ENCODE measurements around the gene TEX53. TPM values are rescaled to one million over a fixed set of nuclear protein-coding genes. Genes with fewer than 3 reads are reported as not detected.

TEX53 gene
- total RNA-seq, 2 donors from 2014 or later: not detected

DNA sequence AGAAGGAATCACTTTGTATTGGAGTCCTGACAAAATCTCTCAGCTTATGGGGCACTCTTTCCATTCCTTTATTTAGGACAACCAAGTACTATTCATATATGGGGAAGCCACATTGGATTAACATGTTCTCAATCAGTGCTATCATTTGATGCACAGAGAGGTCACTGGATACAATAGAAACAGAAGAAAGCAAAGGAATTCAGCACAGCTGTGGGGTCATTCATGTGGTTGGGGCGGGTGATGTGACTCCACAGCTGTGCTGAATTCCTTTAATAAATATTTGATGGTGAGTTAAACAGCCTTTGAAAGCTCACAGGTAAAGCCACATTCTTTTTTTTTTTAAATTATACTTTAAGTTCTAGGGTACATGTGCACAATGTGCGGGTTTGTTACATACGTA, 25.2 kb upstream of the TEX53 start:
- intact Hi-C loops (cut with DNase I): loop anchor here in 1 of 2 donors (5.0 to 10.0 kb wide), 3 partner anchors 62 to 329 kb away; no protein-coding TSS in a partner anchor
- ATAC-seq: no peak
- DNase-seq: no peak

DNA sequence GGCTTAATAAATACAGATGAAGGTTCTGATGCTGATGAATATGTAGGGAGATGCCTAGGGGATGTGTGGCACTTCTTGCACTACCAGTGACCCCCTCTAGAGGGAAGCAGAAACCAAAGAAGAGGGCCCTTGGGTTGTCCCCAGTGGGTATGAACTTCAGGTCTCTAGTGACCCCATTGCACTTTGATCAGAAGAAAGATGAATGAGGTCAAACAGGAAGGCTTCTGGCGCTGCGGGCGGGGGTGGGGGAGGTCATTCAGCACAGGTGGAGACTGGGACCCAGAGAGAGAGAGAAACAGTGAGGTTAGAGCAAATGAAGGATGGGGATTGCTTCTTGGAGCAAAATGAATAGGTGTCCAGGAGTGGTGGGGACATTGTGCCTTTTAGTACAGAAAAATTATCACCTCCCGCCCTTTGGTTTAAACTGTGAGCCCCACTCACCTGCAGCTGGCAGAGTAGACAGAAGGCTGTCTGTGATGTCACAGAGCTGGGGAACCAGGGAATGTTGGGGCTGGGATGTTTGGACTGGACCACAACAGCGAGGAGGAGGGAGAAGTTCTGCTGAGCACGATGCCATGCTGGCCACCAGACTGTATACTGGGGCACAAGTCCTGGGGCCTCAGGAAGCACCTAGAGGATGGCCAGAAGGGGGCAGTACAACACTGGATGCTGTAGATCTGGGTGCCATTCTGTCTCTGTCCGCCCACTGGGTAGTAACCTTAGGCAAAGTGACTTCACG, 24.2 kb upstream of the TEX53 start, which contains the start of gene TEX48:
Gene TEX48, minus strand, starts transcription at position 599 of the 739 bp plus-strand sequence. CDS start 10,469 bp downstream, outside the sequence.
- DNase-seq (peak; percentile 54), ATAC-seq (peak; percentile 73 to 78)
- intact Hi-C loops (cut with DNase I): loop anchor here in 1 of 2 donors (5.0 to 10.0 kb wide), 3 partner anchors 63 to 331 kb away; no protein-coding TSS in a partner anchor

DNA sequence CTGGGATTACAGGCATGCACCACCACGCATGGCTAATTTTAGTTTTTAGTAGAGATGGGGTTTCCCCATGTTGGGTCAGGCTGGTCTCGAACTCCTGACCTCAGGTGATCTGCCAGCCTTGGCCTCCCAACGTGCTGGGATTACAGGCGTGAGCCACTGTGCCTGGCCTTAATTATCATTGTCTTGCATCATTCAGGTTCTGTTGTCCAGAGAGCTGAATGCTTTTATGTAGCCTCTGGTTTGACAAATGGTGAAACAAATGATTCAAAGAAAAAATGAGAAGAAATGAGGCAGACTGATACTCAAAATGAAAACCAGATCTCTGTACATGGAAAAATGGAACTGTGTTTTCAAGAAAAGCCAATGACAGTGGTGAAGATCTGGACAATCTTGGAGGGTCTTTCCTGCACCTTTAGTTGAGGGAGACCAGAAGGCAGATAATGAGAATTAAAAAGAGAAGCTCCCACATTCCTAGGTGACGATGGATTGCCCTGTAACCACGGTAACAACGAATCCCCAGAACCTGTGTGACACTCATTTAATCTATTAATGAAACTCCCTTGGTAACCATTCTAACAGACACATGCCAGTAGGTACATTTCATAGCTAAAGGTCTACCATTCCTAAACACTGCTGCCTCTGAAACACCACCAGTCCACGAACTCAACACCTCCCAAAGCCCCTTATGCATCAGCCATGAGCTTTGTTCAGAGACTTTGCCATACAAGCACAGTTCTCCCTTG, 22.8 kb upstream of the TEX53 start:
- intact Hi-C loops (cut with DNase I): loop anchor here in 1 of 2 donors (5.0 to 10.0 kb wide), 3 partner anchors 64 to 332 kb away; no protein-coding TSS in a partner anchor
- ATAC-seq: no peak
- no peak for DNase-seq

DNA sequence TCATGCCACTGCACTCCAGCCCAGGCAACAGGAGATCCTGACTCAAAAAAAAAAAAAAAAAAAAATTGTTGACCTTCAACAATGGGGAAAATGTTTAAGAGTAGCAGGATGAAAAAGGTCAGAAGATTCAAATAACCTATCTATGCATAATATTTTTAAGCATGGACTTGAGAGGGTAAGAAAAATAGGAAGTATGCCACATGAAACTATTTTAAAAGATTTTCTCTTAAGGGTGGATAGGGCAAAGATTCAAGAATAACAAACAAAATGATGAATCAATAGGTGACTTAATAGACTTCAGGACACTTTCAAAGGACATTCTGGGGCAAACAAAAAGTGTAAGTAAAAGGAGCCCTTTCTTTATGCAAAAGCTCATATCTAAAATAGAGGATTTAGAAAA, 21.2 kb upstream of the TEX53 start:
- intact Hi-C loops (cut with DNase I): no loop called here
- no peak for DNase-seq
- no peak for ATAC-seq

DNA sequence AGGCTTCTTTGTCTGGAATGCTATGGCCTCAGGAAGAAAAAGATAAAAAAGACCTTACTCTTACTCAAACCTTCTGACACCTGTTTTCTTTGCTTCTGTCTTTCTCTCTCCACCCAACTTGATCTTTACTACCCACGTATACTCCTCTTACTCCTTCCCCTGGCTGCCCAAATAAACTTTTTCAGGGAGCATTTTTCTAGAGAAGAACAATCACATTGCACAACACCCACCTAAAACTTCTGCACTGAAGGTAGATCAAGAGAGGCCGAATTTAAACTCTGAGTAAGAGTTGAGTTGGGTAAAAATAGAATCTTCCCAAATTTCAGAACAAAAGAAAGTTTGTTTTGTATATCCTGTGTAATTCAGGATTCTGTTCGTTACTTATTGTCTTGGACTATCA, 20.5 kb upstream of the TEX53 start:
- intact Hi-C loops (cut with DNase I): no loop called here
- no peak for DNase-seq

DNA sequence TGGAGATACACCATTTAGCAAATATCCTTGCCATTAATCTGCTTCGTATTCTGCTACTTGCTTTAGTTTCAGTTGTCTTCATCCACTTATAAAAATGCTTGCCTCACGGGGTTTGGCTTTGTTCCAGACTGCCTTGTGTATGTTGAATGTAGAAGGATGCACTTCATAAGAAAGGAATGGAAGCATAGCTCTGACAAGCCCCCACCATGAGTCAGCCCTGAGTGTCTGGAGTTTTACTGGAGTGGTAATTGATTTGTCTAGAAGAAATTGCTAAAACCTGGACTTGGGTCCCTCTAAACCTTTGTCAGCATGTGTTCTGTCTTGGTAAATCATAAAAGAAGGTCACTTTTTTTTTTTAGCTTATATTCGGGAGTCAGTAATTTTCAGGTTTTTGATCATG, 19.8 kb upstream of the TEX53 start:
- intact Hi-C loops (cut with DNase I): no loop called here
- ATAC-seq (peak in 1 of 2 donors; percentile 70), DNase-seq (no peak)

More for the DNA sequence above, 20.5 kb upstream of the TEX53 start:
- ATAC-seq: no peak

DNA sequence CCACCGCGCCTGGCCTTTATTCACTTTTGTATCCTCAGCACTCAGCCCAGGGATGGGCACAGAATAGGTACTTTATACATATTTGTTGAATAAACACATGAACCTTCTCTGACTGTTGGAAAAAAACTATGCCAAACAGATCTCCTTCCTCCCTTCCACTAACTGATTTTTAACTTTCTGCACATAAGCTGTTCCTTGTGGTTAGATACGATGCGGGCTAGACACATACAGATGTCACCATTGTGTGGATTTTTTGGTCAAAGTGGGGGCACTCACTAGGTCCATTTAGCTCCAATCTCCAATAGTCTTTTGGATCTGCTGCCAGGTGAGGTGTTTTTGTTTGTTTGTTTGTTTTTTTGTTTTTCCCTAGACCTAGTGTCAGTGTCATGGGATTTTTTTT, 19.3 kb upstream of the TEX53 start:
- intact Hi-C loops (cut with DNase I): no loop called here

DNA sequence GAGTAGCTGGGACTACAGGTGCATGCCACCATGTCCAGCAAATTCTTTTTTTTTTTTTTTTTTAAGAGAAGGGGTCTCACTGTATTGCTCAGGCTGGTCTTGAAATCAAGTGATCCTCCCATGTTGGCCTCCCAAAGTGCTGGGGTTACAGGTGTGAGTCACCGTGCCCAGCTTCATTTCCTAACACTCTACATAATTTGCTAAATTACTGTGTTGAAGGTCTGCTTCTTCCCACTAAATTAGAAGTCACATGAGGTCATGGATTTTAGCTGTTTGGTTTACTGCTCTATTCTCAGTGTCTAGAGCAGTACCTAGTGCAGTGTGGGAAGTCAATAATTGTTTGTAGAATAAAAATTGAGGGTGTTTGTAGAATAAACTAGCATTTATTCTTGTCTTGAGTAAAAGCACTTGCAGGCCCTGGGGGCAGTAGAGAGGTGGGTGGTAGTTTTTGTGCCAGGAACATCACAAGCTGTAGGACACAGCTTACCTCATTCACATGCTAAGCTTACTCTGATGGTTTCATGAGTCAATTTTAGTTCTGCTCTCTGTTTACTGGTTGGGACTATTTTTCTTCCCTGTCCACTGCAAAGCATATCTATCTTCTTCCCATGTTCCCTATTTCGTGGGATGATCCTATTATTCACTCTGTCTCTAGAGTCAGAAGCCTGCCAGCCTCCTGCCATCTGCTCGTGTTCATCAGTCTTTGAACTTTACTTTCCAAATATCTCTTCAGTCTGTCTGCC, 17.4 kb upstream of the TEX53 start:
- DNase-seq (no peak), ATAC-seq (no peak)
- intact Hi-C loops (cut with DNase I): no loop called here

More for the DNA sequence above, 19.3 kb upstream of the TEX53 start:
- DNase-seq: no peak
- no peak for ATAC-seq

DNA sequence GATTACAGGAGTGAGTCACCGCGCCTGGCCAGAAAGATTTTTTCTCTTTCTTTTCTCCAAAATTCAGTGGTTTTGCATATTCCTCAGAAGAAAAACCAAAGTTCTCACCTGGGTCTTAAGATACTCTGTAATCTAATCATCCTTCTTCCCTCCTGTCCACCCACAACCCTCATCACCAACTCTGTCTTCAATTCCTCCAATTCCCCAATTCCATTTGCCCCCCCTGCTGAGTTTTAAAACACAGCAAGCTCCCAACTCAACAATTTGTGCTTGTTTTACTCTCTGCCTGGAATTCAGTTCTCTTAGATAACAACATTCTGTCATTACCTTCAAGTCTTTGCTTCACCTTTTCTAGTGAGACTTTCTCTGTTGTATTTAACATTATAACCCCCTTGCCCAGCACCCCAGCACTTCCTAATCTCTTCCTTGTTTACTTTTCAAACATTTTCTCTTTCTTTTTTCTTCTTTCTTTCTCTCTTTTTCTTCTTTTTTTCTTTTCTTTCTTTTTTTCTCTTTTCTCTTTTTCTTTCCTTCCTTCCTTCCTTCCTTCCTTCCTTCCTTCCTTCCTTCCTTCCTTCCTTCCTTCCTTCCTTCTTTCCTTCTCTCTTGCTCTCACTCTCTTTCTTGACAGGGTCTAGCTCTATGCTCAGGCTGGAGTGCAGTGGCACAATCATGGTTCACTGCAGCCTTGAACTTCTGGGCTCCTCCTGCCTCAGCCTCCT, 16.6 kb upstream of the TEX53 start:
- DNase-seq (no peak), ATAC-seq (no peak)
- intact Hi-C loops (cut with DNase I): no loop called here

DNA sequence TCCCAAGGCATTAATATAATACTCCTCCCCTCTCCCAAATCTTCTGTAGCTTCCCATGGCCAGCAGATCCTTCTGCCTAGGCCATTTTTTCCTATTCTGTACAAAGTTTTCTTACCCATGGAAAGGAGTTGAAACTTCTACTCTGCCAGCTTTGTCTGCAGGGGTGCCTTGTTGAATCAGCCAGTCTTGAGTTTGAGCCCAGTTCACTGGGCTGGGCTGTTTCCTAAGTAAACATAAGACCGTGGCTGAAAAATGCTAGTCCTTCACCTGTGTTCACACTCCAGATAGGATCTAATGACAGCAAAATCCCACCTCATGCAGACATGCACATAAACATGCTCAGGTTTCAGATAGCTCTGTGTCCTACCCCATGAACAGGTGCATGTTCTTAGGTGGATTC, 14.0 kb upstream of the TEX53 start:
- no peak for ATAC-seq
- no peak for DNase-seq
- intact Hi-C loops (cut with DNase I): no loop called here

DNA sequence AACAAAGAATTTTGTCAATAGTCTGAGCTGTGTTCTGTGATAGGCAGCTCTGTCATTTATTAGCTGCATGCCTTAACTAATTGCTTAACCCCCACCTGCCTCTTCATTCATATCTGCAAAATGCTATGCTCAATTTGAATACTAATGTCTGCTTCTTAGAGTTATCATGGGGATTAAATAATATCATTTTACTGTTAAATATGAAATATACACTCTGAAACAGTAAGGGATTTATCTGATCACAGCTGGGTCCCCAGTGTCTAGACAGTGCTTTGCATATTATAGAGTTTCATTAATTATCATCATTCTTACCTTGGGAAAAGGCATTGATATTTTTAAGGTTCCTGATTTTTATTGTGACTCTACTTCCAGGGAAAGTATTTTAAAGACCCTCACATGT, 12.4 kb upstream of the TEX53 start:
- intact Hi-C loops (cut with DNase I): loop anchor here in 1 of 2 donors (5.0 to 10.0 kb wide), 2 partner anchors 352 to 855 kb away; no protein-coding TSS in a partner anchor
- DNase-seq (no peak), ATAC-seq (no peak)

DNA sequence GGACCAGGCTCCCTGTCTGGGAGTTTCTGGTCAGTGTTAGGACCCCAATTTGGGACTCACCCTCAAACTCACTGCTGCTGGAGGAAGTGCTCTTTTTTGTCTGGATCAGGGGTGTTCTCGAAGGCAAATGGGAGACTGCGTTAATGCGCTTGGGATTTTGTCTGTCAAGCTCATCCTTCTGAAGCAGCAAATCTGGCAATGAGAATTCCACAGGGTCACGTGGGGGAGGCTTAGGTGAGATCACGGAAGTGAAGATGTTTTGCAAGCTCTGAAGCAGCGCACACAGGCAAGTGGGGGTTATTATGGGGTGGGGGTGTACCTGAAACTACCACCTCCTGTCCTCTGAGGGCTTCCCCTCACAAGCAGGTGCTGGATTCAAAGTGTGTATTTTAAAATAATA, 10.5 kb upstream of the TEX53 start:
- ATAC-seq: no peak
- intact Hi-C loops (cut with DNase I): loop anchor here in 1 of 2 donors (5.0 to 10.0 kb wide), 2 partner anchors 354 to 857 kb away; no protein-coding TSS in a partner anchor
- no peak for DNase-seq

DNA sequence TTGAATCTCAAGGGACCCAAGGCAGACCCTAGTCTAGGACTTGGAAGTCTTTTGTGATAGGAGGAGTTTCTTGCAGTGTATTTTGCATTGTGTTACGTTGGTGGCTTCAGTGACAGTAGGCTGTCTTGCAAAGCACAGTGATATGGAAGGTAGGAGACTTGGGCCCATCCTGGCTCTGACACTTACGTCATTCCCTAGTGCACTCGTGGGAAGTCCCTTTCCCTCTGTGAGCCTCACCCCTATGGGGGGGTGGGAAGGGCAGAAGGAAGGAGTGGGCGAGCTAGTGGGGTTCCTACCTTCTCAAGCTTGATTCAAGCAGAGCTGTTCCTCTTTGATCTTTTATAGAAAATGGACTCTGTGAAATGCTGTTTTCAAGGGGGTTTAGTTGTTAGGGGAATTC, 9.2 kb upstream of the TEX53 start:
- ATAC-seq: no peak

DNA sequence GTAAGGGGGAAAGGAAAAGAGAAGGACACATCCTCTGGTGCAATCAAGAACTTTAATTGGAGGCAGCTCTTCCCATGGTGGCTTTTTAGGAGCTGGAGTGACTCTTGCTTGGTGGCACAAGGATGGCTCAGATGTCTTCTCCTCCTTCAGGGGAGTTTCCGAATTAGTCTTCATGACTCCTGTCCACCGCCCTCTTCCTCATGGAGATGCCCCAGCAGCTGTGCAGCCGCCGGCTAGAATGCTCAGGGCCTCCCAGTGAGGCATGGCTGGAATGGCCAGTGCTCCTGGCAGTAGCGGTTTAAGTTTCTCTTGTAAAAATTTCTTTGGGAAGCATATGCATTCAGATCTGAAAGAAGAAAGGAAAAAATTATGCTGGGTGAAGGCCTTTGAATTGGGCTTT, 8.8 kb upstream of the TEX53 start:
- intact Hi-C loops (cut with DNase I): loop anchor here in 1 of 2 donors (5.0 to 10.0 kb wide), 2 partner anchors 356 to 858 kb away; no protein-coding TSS in a partner anchor

More for the DNA sequence above, 9.2 kb upstream of the TEX53 start:
- intact Hi-C loops (cut with DNase I): loop anchor here in 1 of 2 donors (5.0 to 10.0 kb wide), 2 partner anchors 355 to 858 kb away; no protein-coding TSS in a partner anchor
- DNase-seq: no peak

DNA sequence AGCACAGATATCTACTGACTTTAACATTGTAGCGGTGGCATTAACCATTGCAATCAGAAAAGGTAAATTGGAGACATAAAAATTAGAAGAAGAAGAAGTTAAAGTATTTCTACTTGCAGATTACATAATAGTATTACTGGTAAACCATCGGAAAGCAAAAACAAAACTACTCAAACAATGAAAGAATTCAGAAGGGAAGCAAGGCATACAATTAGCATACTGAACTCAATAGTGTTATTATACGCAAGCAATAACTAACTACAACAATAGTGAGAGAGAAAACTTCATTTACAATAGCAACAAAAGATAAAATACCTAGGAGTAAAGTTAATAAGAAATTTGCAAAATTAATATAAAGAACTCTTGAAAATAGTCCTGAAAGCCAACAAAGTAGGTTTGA, 6.6 kb upstream of the TEX53 start:
- DNase-seq (no peak), ATAC-seq (no peak)
- intact Hi-C loops (cut with DNase I): loop anchor here in 1 of 2 donors (5.0 to 10.0 kb wide), 3 partner anchors 243 to 861 kb away; no protein-coding TSS in a partner anchor

More for the DNA sequence above, 8.8 kb upstream of the TEX53 start:
- ATAC-seq (no peak), DNase-seq (no peak)

DNA sequence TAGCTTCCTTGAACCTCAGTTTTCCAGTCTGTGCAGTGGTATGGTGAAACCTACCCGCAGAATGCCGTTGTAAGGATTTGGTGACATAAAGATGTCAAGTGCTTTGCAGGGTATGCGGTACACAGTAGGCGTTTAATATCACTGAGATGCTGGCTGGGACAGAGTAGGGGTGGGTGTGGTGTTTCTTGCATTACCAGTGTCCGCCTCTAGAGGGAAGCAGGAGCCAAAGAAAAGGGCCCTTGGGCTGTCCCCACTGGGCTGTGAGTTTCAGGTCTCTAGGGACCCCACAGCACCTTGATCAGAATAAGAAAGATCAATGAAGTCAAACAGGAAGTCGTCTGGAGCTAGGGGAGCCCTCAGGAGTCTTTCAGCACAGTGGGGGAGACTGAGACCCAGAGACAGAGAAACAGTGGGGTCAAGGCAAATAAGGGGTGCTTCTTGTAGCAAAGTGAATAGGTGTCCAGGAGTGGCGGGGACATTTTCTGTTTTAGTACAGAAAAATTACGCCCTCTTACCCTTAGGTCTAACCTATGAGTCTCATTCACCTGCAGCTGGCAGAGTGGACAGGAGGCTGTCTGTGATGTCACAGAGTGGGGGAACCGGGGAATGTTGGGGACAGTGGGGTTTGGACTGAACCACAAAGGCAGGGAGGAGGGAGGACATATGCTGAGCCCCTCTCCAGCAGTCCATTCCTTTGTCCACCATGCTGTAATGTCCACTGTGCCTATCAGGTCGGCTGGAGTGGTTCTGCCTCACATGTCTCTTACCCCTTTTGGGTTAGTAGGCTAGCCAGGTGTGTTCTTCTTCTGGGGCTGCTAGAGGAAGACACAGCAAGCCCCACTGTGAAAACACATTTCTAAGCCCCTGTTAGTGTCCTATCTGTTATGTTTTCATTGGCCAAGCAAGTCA, 4.7 kb upstream of the TEX53 start:
- peak; percentile 72 to 80 for ATAC-seq
- intact Hi-C loops (cut with DNase I): loop anchor here in 1 of 2 donors (5.0 to 10.0 kb wide), 3 partner anchors 245 to 862 kb away; no protein-coding TSS in a partner anchor
- DNase-seq: peak; percentile 37

DNA sequence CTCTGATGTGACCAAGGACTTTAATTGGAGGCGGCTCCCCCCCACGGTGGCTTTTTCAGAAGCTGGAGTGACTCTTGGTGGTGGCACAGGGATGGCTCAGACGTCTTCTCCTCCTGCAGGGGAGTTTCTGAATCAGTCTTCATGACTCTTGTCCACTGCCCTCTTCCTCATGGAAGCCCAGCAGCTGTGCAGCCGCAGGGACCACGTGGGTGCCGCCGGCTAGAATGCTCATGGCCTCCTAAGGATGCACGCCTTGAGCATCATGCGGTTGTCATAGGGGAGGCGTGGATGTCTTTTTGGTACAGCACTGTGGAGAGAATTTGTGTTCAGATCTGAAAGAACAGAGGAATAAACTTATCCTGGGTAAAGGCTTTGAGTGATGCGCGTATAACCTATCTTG, 1.3 kb downstream of the TEX53 start:
- DNase-seq (no peak), ATAC-seq (no peak)
- intact Hi-C loops (cut with DNase I): loop anchor here (10.0 kb wide), 2 partner anchors 222 to 242 kb away; no protein-coding TSS in a partner anchor

All from left cardiac atrium (tissue), 4 donors.